Measurements from ENCODE around the gene SND1. TPM values are rescaled to one million over a fixed set of nuclear protein-coding genes. Genes with fewer than 3 reads are reported as not detected.

The SND1 gene
- total RNA-seq, 1 donor from 2014 or later, result 85.9 TPM

DNA sequence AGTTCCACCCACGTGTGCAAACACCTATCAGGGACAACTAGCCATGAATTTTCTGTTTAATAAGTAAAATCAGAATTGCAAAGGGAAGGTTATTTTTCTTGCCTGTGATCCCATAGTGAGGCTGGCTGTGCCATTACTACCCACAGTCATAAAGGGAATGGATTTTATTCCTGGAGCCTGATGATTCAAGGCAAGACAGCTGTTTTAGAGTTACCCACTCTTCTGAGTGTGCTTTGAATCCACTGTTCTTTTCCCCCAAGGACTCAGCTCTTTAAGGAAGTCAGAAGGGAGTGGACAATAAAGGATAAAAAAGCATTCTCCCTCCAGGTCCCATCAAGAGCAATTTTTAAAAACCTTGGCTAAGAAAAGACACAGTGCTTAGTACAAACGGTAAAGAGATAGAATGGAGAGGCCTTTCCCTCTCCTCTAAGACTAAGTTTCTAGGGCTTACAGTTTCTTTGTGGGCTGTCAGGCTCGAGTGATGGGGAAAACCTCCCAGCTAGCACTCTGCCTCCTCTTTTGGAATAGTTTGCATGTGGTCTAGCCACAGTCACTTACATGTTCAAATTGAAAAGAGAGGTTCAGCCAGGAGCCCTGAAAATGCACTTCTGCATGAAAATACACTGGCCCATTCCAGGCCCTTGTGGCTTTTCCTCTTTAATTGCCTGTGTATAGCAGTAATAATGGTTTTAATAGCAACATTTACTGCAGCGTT, 384.4 kb downstream of the SND1 start:
- peaks cover 6% of the 10 kb centered on the region for H3K4me1 ChIP-seq
- H3K4me3 ChIP-seq, result no peak overlapping the region
- no peaks in the 10 kb centered on the region for H3K27me3 ChIP-seq
- no peak overlapping the region for H3K27ac ChIP-seq
- DNase-seq (ENCODE audit: extremely low spot score in 2 of 2), result no peak
- no peaks in the 10 kb centered on the region for H3K9me3 ChIP-seq
- H3K36me3 ChIP-seq, result no peaks in the 10 kb centered on the region
- intact Hi-C loops (cut with DNase I), result no loop called here
- no peak for TF ChIP-seq CTCF (IDR thresholded peaks at IDR 0.05)
- TF ChIP-seq POLR2A (IDR thresholded peaks at IDR 0.05), result no peak
- no peak for TF ChIP-seq POLR2AphosphoS5 (IDR thresholded peaks at IDR 0.05; ENCODE audit: insufficient read depth in 1 of 2, low read depth in 1 of 2)

- Histone ChIP-seq H3K4me1 (peaks cover 6% of the 10 kb centered on the region), H3K27me3 (no peaks in the 10 kb centered on the region), H3K4me3 (no peak overlapping the region), H3K36me3 (no peaks in the 10 kb centered on the region), H3K27ac (no peak overlapping the region), H3K9me3 (no peaks in the 10 kb centered on the region)
- TF ChIP-seq POLR2AphosphoS5 (IDR thresholded peaks at IDR 0.05; ENCODE audit: insufficient read depth in 1 of 2, low read depth in 1 of 2), result no peak
- TF ChIP-seq CTCF (IDR thresholded peaks at IDR 0.05), result no peak
- no peak for TF ChIP-seq POLR2A (IDR thresholded peaks at IDR 0.05)
- intact Hi-C loops (cut with DNase I), result no loop called here
- no peak for DNase-seq (ENCODE audit: extremely low spot score in 2 of 2)
These were observed 385.1 kb downstream of the SND1 start for GRCh38 chr7:128037081-128037480.

DNA sequence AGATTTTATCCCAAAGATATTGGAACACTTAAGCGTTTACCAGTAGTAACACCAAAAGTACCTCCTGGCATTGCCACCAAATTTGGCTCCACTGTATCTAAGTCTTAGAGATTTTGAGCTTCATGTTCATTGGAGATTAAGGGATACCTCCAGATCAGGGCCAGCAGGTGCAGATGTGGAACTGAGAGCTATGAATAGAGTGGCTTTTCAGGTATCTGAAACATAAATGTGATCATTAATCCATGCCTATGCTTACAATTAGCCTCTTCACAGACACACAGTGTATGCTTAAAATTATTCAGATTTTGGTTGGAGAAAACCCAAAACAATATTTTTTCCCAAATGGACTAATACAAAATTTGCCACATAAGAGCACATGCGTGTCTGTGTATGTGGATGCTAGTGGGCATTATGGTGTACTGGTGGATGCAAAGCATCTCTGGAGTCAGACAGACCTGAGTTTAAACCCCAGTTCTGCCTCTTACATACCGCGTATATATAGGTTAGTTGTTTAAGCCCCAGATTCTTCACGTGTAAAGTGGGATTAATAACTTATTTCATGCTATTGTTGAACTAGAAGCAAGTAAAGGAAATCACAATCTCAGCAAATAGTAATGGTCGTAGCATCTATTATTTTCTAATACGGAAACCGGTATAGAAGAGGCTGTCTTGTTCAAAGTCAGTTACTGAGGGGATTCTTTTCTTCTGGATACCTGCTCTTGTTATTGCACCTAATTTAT, 386.1 kb downstream of the SND1 start:
- DNase-seq (ENCODE audit: extremely low spot score in 2 of 2), result no peak
- no peaks in the 10 kb centered on the region for H3K9me3 ChIP-seq
- no peaks in the 10 kb centered on the region for H3K36me3 ChIP-seq
- intact Hi-C loops (cut with DNase I), result no loop called here
- no peak overlapping the region for H3K4me3 ChIP-seq
- TF ChIP-seq CTCF (IDR thresholded peaks at IDR 0.05) (no peak), POLR2A (IDR thresholded peaks at IDR 0.05) (no peak), POLR2AphosphoS5 (IDR thresholded peaks at IDR 0.05; ENCODE audit: insufficient read depth in 1 of 2, low read depth in 1 of 2) (no peak)
- no peaks in the 10 kb centered on the region for H3K27me3 ChIP-seq
- H3K4me1 ChIP-seq, result no peaks in the 10 kb centered on the region
- no peak overlapping the region for H3K27ac ChIP-seq

DNA sequence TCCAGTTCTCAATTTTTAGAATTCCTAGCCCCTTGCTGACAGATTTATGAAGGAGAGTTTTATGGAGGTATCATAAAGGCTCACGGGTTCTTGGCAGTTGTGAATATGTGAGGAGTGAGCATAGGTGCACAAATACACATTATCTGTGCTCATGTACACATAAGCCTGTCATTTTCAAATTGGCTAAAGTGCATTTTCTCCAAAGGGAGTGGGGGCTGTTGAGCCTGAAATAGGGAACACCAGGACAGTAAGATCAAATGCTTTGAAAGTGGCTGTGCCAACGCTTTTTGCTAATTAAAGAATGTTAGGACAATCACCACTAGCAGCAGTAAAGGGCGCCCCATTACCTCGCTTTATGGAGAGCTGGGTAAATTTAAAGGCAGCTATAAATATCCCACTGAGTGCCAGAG, 387.6 kb downstream of the SND1 start:
- TF ChIP-seq POLR2AphosphoS5 (IDR thresholded peaks at IDR 0.05; ENCODE audit: insufficient read depth in 1 of 2, low read depth in 1 of 2) (no peak), CTCF (IDR thresholded peaks at IDR 0.05) (no peak), POLR2A (IDR thresholded peaks at IDR 0.05) (no peak)
- intact Hi-C loops (cut with DNase I), result no loop called here
- Histone ChIP-seq H3K4me3 (no peak overlapping the region), H3K27me3 (no peaks in the 10 kb centered on the region), H3K27ac (no peak overlapping the region), H3K4me1 (no peaks in the 10 kb centered on the region), H3K36me3 (no peaks in the 10 kb centered on the region), H3K9me3 (no peaks in the 10 kb centered on the region)
- DNase-seq (ENCODE audit: extremely low spot score in 2 of 2), result no peak

DNA sequence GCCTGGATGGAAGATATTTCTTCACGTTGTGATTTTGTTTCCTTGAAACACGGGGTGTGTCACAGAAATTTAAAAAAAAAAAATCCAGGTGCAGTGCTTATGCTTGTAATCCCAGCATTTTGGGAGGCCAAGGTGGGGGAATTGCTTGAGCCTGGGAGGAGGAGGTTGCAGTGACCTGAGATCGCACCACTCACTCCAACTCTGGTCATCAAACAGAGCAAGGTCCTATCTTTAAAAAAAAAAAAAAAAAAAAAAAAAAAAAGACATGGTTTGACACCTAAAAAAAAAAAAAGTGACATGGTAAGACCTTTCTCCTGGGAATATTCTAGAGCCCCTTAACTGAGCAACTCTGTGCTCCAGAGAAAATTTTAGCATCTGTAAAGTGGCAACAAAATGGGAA, 388.2 kb downstream of the SND1 start:
- Histone ChIP-seq H3K27me3 (no peaks in the 10 kb centered on the region), H3K36me3 (no peaks in the 10 kb centered on the region), H3K4me3 (no peak overlapping the region), H3K27ac (no peak overlapping the region), H3K9me3 (no peaks in the 10 kb centered on the region), H3K4me1 (no peaks in the 10 kb centered on the region)
- intact Hi-C loops (cut with DNase I), result no loop called here
- no peak for DNase-seq (ENCODE audit: extremely low spot score in 2 of 2)
- TF ChIP-seq POLR2AphosphoS5 (IDR thresholded peaks at IDR 0.05; ENCODE audit: insufficient read depth in 1 of 2, low read depth in 1 of 2) (no peak), POLR2A (IDR thresholded peaks at IDR 0.05) (no peak), CTCF (IDR thresholded peaks at IDR 0.05) (no peak)

Data from vagina (tissue), 2 donors.